ENCODE measurements around the gene POGZ. TPM values are rescaled to one million over a fixed set of nuclear protein-coding genes. Genes with fewer than 3 reads are reported as not detected.

POGZ gene
- 32.1 and 39.5 TPM in 2 replicates for total RNA-seq (2014; rRNA removed; shearing (Covaris generic))

- H3K4me1 ChIP-seq, result peaks cover 3% of the 10 kb centered on the region; the same call in 1 of the 2 replicates
- H3K27me3 ChIP-seq, result no peaks in the 10 kb centered on the region
- peak; percentile 93 to 96 for DNase-seq
- H3K9me3 ChIP-seq (replicated peaks), result no peaks in the 10 kb centered on the region
- no peaks in the 10 kb centered on the region for H3K36me3 ChIP-seq
- peak within 1 kb of the TSS; percentile 76 for H3K27ac ChIP-seq
- H3K4me3 ChIP-seq, result peak within 1 kb of the TSS; percentile 75
Measured at GRCh38 chr1:151459331-151460046, at the start of gene POGZ. Gene POGZ (minus strand): TSS chr1:151459494. CDS start chr1:151442204, 17,290 bp downstream.

- no peak overlapping the region for H3K4me3 ChIP-seq
- H3K9me3 ChIP-seq (replicated peaks), result no peaks in the 10 kb centered on the region
- peak; percentile 14 to 30 for DNase-seq
- no peaks in the 10 kb centered on the region for H3K27me3 ChIP-seq
- H3K27ac ChIP-seq, result no peak overlapping the region
- peaks cover 11% of the 10 kb centered on the region for H3K4me1 ChIP-seq
- no peaks in the 10 kb centered on the region for H3K36me3 ChIP-seq
Measured at GRCh38 chr1:151508833-151509232, 49.5 kb upstream of the POGZ start.

- H3K4me1 ChIP-seq, result no peaks in the 10 kb centered on the region
- H3K36me3 ChIP-seq, result no peaks in the 10 kb centered on the region
Measured at GRCh38 chr1:151504759-151505158, 45.5 kb upstream of the POGZ start.

GRCh38 chr1:151504252-151504651 is 45.0 kb upstream of the POGZ start:
- H3K9me3 ChIP-seq (replicated peaks), result no peaks in the 10 kb centered on the region
- H3K4me3 ChIP-seq, result no peak overlapping the region
- H3K36me3 ChIP-seq, result no peaks in the 10 kb centered on the region
- no peaks in the 10 kb centered on the region for H3K4me1 ChIP-seq
- H3K27me3 ChIP-seq, result no peaks in the 10 kb centered on the region
- H3K27ac ChIP-seq, result no peak overlapping the region
- DNase-seq, result no peak

More at GRCh38 chr1:151504759-151505158, 45.5 kb upstream of the POGZ start:
- DNase-seq, result no peak
- Histone ChIP-seq H3K4me3 (no peak overlapping the region), H3K27ac (no peak overlapping the region), H3K27me3 (no peaks in the 10 kb centered on the region), H3K9me3 (replicated peaks) (no peaks in the 10 kb centered on the region)

GRCh38 chr1:151502859-151503780 is 43.8 kb upstream of the POGZ start:
- Histone ChIP-seq H3K27me3 (no peaks in the 10 kb centered on the region), H3K4me1 (no peaks in the 10 kb centered on the region), H3K36me3 (no peaks in the 10 kb centered on the region), H3K9me3 (replicated peaks) (no peaks in the 10 kb centered on the region), H3K4me3 (no peak overlapping the region), H3K27ac (no peak overlapping the region)
- no peak for DNase-seq

- Histone ChIP-seq H3K4me1 (no peaks in the 10 kb centered on the region), H3K27ac (no peak overlapping the region), H3K4me3 (no peak overlapping the region), H3K9me3 (replicated peaks) (no peaks in the 10 kb centered on the region), H3K36me3 (no peaks in the 10 kb centered on the region), H3K27me3 (no peaks in the 10 kb centered on the region)
- DNase-seq, result no peak
Measured at GRCh38 chr1:151502035-151502700, 42.9 kb upstream of the POGZ start.

- Histone ChIP-seq H3K27me3 (no peaks in the 10 kb centered on the region), H3K4me1 (no peaks in the 10 kb centered on the region), H3K27ac (no peak overlapping the region), H3K9me3 (replicated peaks) (no peaks in the 10 kb centered on the region), H3K4me3 (no peak overlapping the region), H3K36me3 (no peaks in the 10 kb centered on the region)
- DNase-seq, result no peak
Measured at GRCh38 chr1:151501474-151501873, 42.2 kb upstream of the POGZ start.

GRCh38 chr1:151499930-151500329 is 40.6 kb upstream of the POGZ start:
- Histone ChIP-seq H3K27me3 (no peaks in the 10 kb centered on the region), H3K4me3 (no peak overlapping the region), H3K9me3 (replicated peaks) (no peaks in the 10 kb centered on the region), H3K4me1 (peaks cover 12% of the 10 kb centered on the region), H3K36me3 (no peaks in the 10 kb centered on the region), H3K27ac (no peak overlapping the region)
- no peak for DNase-seq

GRCh38 chr1:151499365-151499764 is 40.1 kb upstream of the POGZ start:
- Histone ChIP-seq H3K4me1 (peaks cover 14% of the 10 kb centered on the region), H3K4me3 (no peak overlapping the region), H3K36me3 (no peaks in the 10 kb centered on the region), H3K27me3 (no peaks in the 10 kb centered on the region), H3K9me3 (replicated peaks) (no peaks in the 10 kb centered on the region), H3K27ac (no peak overlapping the region)
- no peak for DNase-seq

- peak in 1 of 2 experiments; percentile 62 for DNase-seq
- H3K4me1 ChIP-seq, result peaks cover 17% of the 10 kb centered on the region
- no peaks in the 10 kb centered on the region for H3K27me3 ChIP-seq
- H3K27ac ChIP-seq, result peak overlapping the region; percentile 88
- H3K4me3 ChIP-seq, result no peak overlapping the region
- H3K9me3 ChIP-seq (replicated peaks), result no peaks in the 10 kb centered on the region
- H3K36me3 ChIP-seq, result no peaks in the 10 kb centered on the region
Measured at GRCh38 chr1:151495316-151495715, 36.0 kb upstream of the POGZ start.

GRCh38 chr1:151494741-151495281 is 35.5 kb upstream of the POGZ start:
- no peaks in the 10 kb centered on the region for H3K36me3 ChIP-seq
- H3K4me1 ChIP-seq, result peaks cover 17% of the 10 kb centered on the region
- DNase-seq, result peak; percentile 81 to 90
- no peak overlapping the region for H3K4me3 ChIP-seq
- peak overlapping the region; percentile 88 for H3K27ac ChIP-seq
- H3K27me3 ChIP-seq, result no peaks in the 10 kb centered on the region
- H3K9me3 ChIP-seq (replicated peaks), result no peaks in the 10 kb centered on the region

- DNase-seq, result no peak
- Histone ChIP-seq H3K27me3 (no peaks in the 10 kb centered on the region), H3K4me3 (no peak overlapping the region), H3K9me3 (replicated peaks) (no peaks in the 10 kb centered on the region), H3K27ac (no peak overlapping the region), H3K4me1 (peaks cover 17% of the 10 kb centered on the region), H3K36me3 (no peaks in the 10 kb centered on the region)
Measured at GRCh38 chr1:151493042-151493441, 33.7 kb upstream of the POGZ start.

GRCh38 chr1:151492120-151492519 is 32.8 kb upstream of the POGZ start:
- no peaks in the 10 kb centered on the region for H3K36me3 ChIP-seq
- DNase-seq, result no peak
- H3K27ac ChIP-seq, result no peak overlapping the region
- H3K4me3 ChIP-seq, result no peak overlapping the region
- H3K27me3 ChIP-seq, result no peaks in the 10 kb centered on the region
- H3K9me3 ChIP-seq (replicated peaks), result no peaks in the 10 kb centered on the region
- peaks cover 17% of the 10 kb centered on the region for H3K4me1 ChIP-seq

GRCh38 chr1:151491641-151492040 is 32.3 kb upstream of the POGZ start:
- Histone ChIP-seq H3K9me3 (replicated peaks) (no peaks in the 10 kb centered on the region), H3K4me1 (peaks cover 17% of the 10 kb centered on the region), H3K27ac (no peak overlapping the region), H3K4me3 (no peak overlapping the region), H3K27me3 (no peaks in the 10 kb centered on the region), H3K36me3 (no peaks in the 10 kb centered on the region)
- no peak for DNase-seq
